GM18951 (cell line): ENCODE data around the gene LRIG2.
"Not testable (repeated sequence)": the region's sequence is repeated elsewhere in the genome, so short reads cannot be mapped to it uniquely, and the experiment has no call there.

Experiments used
- POLR2A ChIP-seq: IDR thresholded peaks from 4 replicates; pipeline ENCODE4 v1.6.1; 2011; ENCODE audit warnings: mild to moderate bottlenecking; ENCODE audit not compliant: insufficient read length, insufficient read depth; ENCODE audit errors: extremely low read depth
- in situ Hi-C: fragments of 300-500 bp; cut with MboI; formaldehyde crosslinking; loops from one replicate; pipeline ENCODE4 v1.12.0; 2022; ENCODE audit warnings: low sequenced_read_pairs, mixed read lengths, inconsistent platforms; ENCODE audit not compliant: unreplicated experiment

LRIG2 gene

GRCh38 chr1:113046569-113046968 is 26.4 kb upstream of the LRIG2 start:
- in situ Hi-C loops, result loop anchor here (10.0 to 25.0 kb wide), 2 partner anchors 162 to 334 kb away; partner anchors contain the start of genes PPM1J and RHOC
- no peak for TF ChIP-seq POLR2A

GRCh38 chr1:113048064-113048463 is 24.9 kb upstream of the LRIG2 start:
- in situ Hi-C loops, result loop anchor here (10.0 to 25.0 kb wide), 2 partner anchors 163 to 336 kb away; partner anchors contain the start of genes PPM1J and RHOC
- TF ChIP-seq POLR2A, result no peak

DNA sequence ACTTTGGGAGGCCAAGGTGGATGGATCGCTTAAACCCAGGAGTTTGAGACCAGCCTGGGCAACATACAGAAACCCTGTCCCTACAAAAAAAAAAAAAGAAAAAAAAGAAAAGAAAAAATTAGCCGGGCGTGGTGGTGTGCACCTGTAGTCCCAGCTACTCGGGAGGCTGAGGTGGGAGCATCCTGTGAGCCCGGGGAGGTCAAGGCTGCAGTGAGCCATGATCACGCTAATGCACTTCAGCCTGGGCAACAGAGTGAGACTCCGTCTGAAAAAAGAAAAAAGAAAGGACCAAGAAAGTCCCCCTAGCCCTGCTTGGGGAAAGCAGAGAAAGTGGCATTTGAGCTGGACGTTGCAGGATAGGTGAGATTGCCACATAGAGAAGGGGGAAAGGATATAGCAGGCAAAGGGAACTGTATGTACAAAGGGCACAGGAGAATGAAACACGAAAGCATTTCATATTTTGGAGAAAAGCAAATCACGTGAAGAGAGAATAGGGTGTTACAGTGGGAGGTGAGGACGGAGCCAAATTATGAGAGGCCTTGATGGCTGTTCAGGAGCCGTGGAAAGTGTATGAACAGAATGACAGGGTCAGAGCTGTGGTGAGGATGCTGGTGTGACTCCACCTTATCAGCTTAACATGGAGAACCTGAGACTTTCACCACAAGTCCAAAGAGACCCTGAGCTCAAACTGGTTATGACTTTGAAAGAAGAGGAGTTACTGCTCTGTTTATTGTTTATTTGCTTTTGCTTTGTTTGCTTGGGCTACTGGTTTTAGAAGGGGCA is 19.5 kb upstream of the LRIG2 start:
- no peak for TF ChIP-seq POLR2A
- in situ Hi-C loops, result no loop called here

DNA sequence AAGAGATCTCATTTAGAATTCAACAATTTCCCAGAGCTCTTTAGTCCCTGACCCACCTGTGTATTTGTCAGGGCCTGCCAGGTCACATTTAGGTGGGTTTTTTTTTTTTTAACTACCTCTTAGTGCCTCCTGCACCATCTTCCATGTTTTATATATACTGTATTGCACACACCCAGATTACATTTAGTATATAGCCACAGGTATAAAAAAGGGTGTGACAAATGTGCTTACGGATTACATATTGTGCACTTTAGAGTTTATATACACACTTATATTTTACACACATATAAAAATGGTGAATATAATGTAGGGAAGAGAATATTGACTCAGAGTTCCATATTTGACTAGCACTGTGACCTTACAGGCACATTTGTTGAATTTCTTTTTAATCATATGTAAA is 17.4 kb upstream of the LRIG2 start:
- in situ Hi-C loops, result no loop called here
- TF ChIP-seq POLR2A, result no peak

GRCh38 chr1:113057006-113057405 is 16.0 kb upstream of the LRIG2 start:
- TF ChIP-seq POLR2A, result no peak
- in situ Hi-C loops, result no loop called here

DNA sequence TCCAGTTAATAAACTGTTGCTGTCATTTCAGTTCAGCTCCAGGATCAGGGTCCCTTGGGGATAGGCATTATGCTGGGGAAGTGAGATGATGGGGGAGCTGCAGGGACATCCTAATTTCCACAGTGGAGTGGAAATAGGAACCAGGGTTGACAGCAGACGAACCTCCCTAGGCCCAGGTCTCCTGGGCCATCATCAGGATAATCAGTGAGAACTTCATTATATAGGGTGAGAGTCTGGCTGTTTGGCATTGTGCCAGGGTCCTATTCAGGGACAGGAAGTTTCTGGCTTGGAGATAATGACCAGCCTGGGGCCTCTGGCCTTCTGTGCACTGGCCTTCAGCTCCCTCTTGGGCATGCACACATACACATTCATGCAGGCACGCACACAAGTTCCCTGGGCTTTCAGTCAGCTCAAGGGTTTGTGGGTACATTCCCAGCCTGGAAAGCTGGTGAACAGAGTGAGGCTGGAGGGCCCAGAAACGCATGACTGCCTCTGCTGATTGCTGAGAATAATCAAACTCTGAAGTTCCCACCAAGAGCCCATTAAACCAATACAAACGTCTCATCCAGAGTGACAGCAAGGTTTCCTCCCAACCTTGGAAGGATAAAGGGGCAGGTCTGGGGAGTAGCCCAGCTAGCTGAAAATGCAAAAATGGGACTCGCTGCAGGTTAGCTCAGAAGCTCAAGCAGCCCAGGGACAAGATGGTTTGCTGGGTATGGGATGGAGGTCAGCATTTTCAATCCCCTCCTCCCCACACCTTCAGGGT is 13.9 kb upstream of the LRIG2 start:
- in situ Hi-C loops, result no loop called here
- no peak for TF ChIP-seq POLR2A

GRCh38 chr1:113063456-113063855 is 9.5 kb upstream of the LRIG2 start:
- in situ Hi-C loops, result not testable (repeated sequence)

DNA sequence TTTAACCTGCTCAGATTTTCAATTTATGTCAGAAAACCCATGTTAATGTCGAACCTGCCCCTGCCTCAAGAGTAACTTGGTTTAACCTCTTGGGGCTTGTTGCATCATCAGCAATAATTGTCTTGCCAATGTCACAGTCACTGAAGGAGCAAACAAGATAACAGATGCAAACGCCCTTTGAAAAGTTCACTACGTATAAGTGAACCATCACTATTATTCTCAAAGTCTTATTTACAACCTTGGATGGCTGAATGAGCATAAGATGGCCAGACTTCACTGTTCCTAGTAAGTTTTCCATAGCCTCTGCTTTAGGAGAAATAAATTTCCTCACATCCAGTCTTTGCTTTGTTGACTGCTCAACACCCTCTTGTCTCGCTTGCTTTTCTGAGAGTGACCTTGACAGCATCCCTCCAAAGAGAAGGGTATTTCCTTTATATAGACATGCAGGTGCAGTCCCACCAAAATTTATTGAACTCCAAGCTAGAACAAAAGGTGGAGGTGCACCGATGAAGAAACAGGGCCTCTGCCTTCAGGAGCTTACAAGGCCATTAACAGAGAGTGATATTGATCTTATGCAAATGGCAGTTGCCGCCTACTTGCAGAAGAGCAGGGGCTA is 749 bp upstream of the LRIG2 start:
- in situ Hi-C loops, result no loop called here
- no peak for TF ChIP-seq POLR2A

GRCh38 chr1:113073479-113073950 is 517 bp downstream of the LRIG2 start:
- in situ Hi-C loops, result no loop called here
- no peak for TF ChIP-seq POLR2A

- no peak for TF ChIP-seq POLR2A
- in situ Hi-C loops, result no loop called here
Observed at GRCh38 chr1:113074237-113074636, 1.2 kb downstream of the LRIG2 start.

GRCh38 chr1:113077978-113078377 is 5.0 kb downstream of the LRIG2 start:
- in situ Hi-C loops, result not testable (repeated sequence)

DNA sequence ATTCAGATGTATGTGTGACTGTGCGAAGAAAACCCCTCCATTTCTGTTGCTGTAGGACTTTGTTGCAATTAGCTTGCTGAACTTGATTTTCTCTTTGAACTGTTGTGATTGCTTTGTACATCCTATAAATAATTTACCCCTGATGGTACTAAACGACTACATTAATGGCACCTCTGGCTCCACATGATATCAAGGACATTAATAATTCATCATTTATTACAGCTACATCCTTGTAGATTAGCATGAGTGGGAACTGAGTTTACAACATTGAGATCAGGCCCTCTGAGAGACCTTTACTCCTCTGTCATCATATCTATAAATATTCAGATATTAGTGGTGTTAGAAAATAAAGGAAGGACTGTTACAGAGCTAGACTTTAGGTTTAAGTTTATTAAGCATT is 13.5 kb downstream of the LRIG2 start:
- in situ Hi-C loops, result no loop called here
- no peak for TF ChIP-seq POLR2A

DNA sequence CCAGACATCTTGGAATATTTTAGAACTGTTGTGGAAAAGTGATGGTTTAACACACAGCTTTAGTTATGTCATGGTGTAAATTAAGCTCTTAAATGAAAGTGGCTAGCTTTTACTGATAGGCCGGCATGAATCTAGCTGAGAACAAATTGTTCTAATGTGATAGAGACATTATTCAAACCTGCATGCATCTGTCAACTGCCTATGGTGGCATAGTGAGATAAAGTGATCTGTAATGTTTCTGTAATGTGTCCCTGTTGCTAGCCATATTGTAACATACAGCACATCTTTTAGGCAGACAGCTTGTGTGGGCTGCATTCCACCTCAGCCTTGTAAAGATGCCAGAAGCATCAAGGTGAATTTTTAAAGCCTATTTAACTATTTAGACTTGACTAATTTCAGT is 16.0 kb downstream of the LRIG2 start:
- in situ Hi-C loops, result no loop called here
- no peak for TF ChIP-seq POLR2A
